GM21529 (cell line): ENCODE results near the gene PLCL1.
A peak's percentile ranks its signal among the peaks of the same experiment; 100 is the strongest.
"Not testable (repeated sequence)": the region's sequence is repeated elsewhere in the genome, so short reads cannot be mapped to it uniquely, and the experiment has no call there.

ENCODE experiments used
- ATAC-seq: cut with Tn5 transposase; IDR thresholded peaks from one replicate; pipeline ENCODE4 v1.9.1; 2021; ENCODE audit not compliant: unreplicated experiment

PLCL1 gene

DNA sequence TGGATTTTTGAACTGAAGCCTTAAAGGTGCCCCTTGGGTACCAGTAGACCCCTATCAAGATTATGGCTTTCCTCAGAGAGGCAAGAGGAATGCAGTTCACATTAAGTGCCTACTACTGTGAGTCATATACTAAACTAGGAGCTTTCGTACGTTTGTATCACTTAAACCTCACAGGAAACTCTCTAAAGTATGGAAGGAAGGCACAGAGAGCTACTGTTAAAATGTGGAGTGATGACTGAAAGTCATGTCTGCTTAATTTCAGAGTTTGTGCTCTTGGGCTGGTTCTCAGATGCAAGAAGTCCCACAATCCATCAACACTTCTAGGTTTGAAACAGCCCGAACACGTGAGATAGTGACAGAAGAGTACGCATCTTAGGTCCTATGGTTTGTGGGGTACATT is 4.7 kb downstream of the PLCL1 start:
- ATAC-seq = no peak

DNA sequence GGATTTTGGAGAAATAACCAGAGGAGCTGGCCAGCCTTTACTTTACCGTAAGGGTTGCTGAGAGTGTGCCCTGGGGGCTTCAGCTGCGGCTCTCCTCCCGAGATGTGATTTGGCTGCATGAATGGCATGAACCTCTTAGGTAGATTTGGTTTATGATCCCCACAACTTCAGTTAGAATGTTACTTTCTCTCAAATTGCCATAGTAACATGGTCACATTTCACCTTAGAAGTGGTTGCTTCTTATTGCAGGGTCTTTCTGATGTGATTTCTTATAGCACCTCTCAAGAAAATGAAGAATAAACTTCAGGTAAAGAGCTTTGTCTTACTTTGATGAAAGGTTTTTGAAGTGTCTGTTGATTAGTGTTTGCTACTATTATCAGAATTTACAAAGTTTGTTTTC is 5.6 kb downstream of the PLCL1 start:
- ATAC-seq = no peak

DNA sequence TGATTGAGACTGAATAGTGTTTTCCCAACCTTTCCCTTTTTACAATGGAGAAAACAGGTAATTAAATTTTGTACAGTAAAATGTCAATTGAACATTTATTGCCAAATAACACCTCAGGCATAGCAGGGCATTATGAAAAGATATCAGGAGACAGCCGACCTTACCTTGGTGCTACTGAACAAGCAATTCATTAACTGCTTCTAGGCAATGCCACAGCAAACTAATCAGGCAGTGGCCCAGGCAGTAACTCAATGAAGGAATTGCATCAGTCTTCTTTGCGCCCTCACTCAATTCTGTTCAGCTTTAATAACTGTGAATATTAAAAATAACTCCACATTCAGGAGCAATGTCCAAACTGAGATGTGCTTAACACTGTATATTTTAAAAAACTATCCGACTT is 6.1 kb downstream of the PLCL1 start:
- no peak for ATAC-seq

DNA sequence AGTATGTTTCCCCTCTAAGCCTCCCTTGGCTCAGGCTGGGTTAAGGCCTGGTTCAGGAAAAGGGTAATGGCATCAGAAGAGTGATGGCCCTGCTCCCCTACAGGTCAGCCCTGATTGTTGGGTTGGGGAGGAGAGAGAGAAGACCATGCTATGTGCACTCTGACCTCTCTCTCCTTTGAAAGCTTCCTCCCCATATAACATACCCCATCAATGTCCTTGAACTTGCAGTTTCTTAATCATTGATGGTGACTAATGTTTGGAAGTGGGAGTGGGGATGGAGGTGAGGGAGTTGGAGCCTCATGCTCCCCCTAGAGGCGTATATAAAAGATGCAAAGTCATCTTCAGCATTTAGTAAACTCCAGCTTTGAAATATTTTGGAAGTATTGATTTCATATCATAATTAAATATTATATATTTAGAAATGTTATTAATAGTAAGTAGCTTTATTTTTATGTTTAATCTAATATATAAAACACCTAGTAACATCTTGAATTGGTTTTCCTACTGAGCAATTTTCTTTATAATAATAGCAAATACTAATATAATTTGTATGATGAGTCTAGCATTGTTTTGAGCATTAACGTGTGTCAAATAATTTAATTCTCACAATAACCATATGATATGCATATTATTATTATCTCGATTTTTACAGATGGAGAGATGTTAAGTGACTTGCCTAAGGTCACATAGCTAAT is 8.8 kb downstream of the PLCL1 start:
- ATAC-seq = peak; percentile 74

DNA sequence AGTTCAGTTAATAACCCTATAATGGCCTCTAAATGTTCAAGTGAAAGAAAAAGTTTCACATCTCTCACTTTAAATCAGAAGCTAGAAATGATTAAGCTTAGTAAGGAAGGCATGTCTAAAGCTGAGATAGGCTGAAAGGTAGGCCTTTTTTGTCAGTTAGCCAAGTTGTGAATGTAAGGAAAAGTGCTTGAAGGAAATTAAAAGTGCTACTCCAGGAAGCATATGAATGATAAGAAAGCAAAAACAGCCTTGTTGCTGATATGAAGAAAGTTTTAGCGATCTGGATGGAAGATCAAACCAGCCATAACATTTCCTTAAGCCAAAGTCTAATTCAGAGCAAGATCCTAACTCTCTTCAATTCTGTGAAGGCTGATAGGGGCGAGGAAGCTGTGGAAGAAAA is 10.1 kb downstream of the PLCL1 start:
- no peak for ATAC-seq

DNA sequence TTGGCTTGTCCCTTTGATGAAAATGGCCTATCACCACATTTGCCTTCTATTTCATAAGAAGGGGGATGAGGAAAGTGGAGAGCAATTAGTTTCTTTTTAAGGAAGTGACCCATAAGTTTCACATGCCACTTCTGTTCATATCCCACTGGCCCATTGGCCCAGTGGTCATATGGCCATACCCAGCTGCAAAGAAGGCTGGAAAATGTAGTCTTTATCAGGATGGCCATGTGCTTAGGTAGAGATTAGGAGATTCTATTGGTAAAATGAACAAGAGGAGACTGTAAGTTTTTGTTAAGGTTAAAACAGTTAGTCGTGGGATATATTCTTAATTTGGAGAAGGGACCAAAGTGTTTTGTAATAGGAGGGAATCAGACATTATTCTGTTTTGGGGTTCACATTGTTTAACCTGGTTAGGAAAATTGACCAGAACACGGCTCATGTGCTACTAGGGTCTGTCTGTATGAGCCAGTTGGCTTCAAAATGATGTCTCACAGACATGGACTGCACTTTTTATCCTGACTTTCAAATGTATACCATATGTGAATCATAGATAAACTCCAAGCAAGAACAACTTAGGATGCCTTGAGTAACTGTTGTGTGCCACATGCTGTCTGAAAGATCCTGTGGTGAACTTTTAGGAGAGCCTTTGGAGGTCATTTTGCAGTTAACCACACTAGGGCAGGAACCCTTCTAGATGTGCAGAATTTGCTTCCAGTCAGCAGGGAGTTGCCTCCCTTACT is 17.3 kb downstream of the PLCL1 start:
- no peak for ATAC-seq

DNA sequence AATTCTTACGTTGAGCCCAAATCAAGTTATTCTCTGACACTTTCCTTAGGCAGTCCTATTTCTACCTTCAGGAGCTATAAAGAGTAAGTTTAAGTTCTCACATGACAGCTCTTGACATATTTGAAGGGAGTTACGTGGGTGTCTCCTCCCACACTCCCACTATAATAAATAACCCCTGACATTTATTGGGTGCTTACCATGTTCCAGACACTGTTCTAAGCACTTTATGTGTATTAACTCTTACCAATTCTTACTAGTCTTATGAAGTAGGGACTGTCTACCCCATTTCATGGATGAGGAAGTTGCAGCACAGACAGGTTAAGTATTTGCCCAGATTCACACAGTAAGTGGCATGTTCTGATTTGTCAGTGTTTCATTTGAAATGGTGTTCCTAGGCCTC is 17.9 kb downstream of the PLCL1 start:
- ATAC-seq = no peak

DNA sequence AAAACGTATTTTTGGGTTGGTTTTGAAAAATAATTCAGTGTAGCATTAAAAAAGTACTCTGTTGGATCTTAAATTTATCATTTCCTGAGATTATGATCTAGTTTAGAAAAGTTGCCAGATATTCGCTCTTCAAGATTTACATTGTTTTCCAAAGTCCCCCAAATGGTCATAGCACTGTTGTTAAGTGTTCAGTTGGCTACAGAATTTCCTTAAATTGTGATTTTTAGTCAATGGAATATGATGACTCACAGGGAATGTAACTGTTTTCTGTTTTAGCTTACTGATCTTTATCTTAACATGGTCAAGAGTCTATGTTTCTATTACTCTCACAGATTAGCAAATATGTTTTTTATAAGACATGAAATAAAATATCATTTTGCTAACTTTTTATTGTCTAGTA is 23.2 kb downstream of the PLCL1 start:
- ATAC-seq = no peak

DNA sequence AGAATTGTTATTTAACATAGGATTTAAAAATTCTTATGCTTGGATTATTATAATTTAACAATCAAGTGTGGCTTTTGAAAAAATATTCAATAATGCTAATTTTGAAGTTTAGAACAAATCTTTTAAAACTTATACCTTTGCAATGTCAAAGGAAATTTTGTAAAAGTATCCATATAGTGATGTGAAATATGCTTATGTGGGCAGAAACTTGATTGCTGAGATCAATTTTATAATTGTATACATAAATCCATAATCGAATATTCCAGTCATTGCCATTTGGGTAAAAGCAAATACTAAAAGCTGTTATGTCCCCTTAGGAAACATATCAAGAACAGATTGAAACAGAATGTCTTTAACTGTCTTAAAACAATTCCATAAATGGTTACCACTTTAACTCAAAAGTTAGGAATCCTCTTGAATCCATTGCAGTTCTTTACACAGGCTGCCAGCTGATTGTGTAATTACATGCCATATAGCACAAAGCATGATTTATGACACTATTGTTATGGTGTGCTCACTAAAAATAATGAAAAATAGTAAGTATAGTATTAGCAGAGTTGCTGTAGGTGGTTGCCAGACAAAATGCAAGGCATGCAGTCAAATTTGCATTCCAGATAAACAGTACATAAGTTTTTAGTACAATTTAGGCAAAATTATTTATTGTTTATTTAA is 24.2 kb downstream of the PLCL1 start:
- ATAC-seq = no peak

DNA sequence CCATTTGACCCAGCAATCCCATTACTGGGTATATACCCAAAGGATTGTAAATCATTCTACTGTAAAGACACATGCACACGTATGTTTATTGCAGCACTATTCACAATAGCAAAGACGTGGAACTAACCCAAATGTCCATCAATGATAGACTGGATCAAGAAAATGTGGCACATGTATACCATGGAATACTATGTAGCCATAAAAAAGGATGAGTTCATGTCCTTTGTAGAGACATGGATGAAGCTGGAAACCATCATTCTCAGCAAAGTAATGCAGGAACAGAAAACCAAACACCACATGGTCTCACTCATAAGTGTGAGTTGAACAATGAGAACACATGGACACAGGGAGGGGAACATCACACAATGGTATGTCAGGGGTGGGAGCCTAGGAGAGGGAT is 30.4 kb downstream of the PLCL1 start:
- ATAC-seq = not testable (repeated sequence)

DNA sequence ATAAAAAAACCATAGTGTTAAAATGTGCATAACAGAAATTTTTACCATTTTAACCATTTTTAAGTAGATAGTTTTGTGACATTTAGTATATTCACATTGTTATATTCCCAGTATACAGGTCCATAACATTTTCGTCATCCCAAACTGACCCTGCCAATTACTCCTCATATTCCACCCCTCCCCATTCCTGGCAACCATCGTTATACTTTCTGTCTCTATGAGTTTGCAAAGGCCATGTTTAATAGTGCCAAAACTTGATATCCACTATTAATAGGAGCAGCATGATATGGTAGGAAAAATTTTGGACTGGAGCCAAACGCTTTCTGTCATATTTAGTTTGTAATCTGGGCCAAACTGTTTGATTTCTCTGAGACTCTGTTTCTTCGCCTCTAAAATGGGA is 30.9 kb downstream of the PLCL1 start:
- no peak for ATAC-seq

DNA sequence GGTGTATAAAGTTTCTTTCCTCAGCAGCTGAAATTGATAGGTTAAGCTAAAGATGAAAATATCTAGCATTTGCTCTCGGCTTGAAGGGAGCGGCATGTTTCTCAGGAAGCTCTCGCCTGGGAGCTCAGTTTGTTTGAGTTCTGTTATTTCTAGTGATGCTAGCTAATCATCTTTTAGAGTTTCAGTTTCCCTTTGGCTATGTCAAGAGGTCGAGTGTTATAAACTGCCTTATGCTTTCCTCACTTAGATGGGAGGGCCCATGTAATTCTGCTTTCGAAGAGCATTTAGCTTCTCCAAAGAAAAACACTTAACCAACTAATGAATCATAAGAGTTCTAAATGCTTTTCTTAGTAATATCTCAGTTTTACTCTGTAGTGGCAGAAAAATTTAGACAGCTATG is 33.6 kb downstream of the PLCL1 start:
- ATAC-seq = peak; percentile 99

DNA sequence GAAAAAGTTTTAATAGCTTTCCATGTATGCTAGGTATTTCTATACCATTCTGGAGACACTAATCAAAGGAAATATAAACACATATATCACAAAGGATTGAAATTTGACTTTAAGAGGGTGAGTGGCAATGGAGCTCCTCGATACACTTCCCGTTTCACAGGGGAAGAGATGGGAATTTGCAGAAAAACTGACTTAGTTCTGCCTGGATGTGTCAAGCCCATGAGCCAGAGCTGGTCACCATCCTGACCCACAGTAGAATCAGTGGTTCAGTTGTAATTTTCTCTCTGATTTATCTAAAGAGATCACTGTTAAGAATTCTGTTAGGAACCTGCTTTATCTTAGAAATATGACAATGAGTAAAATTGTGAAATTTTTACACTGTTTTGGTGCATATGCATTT is 34.2 kb downstream of the PLCL1 start:
- ATAC-seq = no peak

DNA sequence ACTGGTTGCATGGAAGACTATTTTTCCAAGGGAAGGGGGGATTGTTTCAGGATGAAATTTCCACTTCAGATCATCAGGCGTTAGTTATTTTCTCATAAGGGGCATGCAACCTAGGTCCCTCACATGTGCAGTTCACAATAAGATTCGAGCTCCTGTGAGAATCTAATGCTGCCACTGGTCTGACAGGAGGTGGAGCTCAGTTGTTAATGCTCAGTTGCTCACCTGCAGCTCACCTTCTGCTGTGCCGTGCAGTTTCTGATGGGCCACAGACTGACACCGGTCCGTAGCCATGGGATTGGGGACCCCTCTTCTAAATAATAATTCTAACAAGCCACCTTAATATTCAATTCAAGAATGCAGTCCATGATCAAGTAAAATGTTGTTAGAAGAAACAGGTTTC is 34.9 kb downstream of the PLCL1 start:
- no peak for ATAC-seq

DNA sequence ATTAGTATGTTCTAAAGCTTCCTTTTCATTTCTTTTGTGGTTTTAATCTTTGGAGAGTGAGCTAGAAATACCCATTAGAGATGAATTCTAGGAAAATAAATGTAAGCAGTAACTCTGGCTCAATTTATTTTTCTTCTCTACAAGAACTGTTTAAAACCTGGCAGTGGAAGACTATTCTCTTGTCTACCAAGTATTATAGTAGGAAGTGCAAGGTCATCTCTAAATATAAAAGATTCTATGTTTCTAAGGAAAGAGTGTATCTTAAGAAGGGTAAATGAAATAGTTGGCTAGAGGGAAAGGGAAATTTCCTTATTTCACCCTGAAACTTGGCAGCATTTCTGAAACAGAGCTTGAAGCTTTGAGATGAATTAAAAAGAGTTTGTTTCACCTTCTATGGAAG is 35.5 kb downstream of the PLCL1 start:
- no peak for ATAC-seq

DNA sequence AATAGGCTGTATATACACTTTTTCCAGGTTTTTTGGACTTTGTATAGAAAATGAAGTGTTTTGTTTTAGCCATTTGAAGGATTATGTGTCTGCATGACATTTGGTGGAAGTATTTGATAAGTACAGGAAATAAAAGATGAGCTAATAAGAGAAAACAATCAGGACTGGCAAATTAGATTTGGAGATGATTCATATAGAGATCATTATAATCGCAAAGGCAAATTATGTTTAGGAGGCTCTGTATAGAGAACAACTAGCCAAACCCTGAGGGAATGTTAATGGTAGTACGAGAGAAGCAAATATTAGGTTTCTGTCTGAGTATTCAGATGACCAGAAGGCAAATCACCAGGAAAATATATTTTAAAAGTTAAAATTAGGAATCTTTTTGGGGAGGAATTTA is 41.7 kb downstream of the PLCL1 start:
- ATAC-seq = no peak

DNA sequence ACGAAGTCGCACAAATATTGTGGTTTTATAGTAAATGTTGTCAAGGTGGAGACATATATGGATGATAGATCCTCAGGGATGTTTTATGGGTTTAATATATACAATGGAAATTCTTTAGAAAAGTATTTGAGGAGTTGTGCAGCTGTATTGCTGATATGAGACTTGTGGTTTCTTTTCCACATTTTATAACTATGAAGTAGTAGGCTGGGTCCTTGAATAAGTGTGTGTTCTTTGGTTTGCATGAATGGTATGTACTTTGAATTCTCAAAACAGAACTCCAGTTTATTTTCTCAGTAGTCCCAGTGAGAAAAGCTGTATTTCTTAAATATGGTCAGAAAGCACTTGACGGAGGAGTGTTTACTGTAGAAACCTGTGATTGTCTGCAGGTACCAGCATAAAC is 42.4 kb downstream of the PLCL1 start:
- ATAC-seq = no peak

DNA sequence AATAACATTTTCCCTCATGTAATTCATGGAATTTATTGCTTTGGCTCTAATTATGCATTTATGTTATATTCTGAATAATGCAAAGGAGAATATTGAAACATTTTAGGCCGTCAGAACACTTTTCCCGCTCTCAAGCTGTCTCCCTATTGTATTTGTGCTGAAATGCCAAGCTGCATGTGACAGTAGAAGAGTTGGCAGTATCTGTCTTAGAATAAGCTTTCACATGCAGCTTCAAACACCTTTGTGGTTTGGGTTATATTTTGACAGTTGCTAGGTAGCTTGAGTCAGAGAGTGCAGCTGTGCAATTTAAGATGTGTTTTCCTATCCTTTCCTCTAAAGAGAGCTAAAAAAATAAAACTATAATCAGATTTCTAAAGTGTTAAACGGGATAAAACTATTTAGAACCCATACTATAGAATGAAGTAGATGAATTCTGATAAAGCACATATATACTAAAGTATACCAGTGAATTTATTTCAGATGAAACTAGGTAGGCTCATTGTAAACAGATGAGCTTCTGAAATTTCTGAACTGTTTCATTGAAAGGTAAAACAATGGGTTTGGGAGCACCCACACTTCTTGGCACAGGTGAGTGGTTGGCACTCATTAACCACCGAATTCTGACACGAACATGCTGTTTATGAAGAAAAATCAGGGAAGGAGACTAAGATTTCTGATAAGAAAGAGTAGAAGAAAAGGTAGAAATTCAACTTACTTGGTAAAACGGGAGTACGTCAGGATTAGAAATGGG is 43.4 kb downstream of the PLCL1 start:
- no peak for ATAC-seq

DNA sequence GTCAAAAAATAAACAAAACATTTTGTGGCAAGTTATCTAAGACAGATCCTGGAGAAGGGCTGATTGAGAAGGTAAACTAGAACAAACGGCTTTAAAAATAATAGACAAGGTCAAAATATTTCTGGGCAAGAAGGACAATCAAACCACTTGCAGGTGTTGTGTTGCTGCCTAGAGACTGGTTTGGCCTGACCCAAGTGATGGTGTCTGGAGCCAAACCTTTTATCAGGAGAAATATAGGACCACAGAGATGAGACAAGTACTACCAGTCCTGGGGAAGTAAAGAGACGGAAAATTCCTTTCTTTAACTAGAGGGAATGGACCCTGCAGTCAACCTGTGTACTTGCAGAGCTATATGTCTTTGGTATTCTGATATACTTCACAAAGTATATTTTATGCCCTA is 44.2 kb downstream of the PLCL1 start:
- no peak for ATAC-seq

DNA sequence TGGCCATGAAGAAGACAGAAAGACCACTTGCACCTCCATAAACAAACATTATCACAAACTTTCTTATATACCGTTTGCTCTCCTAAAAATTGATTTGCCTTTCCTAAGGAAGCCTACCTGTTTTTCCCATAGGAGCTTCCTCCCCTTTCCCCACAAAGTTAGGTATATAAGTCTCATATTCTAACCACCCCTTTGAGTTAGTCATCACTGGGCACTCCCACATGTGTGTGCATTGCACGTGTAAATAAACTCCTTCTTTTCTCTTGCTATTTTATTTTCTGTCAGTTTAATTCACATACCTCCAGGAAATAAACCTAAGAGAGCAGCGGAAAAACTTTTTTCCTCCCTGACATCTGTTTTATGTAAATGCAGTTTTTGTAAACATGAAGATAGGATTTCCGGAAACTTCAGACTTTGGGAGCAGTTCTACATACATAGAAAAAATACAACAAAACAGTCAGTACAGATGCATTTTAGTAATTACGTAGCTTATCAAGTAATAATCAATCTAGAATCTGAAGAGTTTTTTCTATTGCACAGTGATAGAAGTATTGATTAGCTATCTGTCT is 46.6 kb downstream of the PLCL1 start:
- ATAC-seq = no peak

DNA sequence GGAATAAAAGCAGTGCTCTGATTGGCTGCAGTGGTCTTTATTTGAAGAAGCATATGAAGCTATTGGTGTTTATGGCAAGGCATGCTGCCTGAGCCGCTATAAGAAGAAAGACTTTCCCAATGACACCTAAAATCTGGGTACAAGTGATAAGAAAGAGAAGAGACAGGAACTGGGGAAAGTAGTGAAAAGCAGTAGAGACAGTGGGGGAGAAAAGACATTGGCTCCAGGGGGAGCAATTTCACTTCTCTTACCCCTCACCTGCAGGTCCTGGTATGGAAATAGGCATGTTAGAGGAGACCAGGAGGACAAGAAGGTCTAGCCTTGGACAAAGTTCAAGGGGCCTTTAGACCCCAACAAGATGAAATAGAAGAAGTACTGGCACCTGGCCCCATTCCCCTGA is 47.1 kb downstream of the PLCL1 start:
- peak; percentile 51 for ATAC-seq
